K562 (cell line): Measurements from ENCODE around the gene PHYHD1. TPM values are rescaled to one million over a fixed set of nuclear protein-coding genes. Genes with fewer than 3 reads are reported as not detected.

ENCODE experiments used
- ATAC-seq: fragments of 200-7000 bp; cut with Tn5 transposase; 3 replicates; pipeline ENCODE4 v1.9.1; 2020; ENCODE audit warnings: moderate library complexity
- BruUV-seq: library from RNA; stranded (reverse); fragments of 400-500 nt; replicated peaks from 2 replicates; lab custom pipeline; 2021; lab: Mats Ljungman, UMichigan
- CTCF ChIA-PET: fragments of 300-600 bp; formaldehyde crosslinking; extraction: SDS; loops from one replicate; lab custom pipeline; 2021; ENCODE audit warnings: low intra/inter-chr PET ratio; lab: Yijun Ruan, JAX
- POLR2A ChIA-PET: fragments of 300-600, 350-650 bp; sonication (Branson Sonifier 250); formaldehyde crosslinking; extraction: SDS; loops from one replicate; lab custom pipeline; 2021; ENCODE audit warnings: antibody characterized with exemption, inconsistent platforms; lab: Yijun Ruan, JAX
- DNase-seq, 4 experiments: peaks; one replicate each; pipeline versions ENCODE4 v3.0.0 to v3.0.0-alpha.2; 2011 to 2018; ENCODE audit warnings: low spot score in 3 of 4, mixed read lengths in 3 of 4; ENCODE audit errors: extremely low read depth in 1 of 4
- FAIRE-seq: peaks from 2 replicates; lab custom pipeline; 2011; peaks lifted over from hg19 to GRCh38; lab: Jason Lieb, UNC
- H2AFZ ChIP-seq: 2 replicates; pipeline ENCODE4 v1.6.0; 2011; ENCODE audit warnings: low read depth, low read length, control low read depth, inconsistent platforms
- H3K27ac ChIP-seq: fragments of 200-600 bp; 3 replicates; pipeline ENCODE4 v1.8.0; 2011; ENCODE audit warnings: low read depth, mild to moderate bottlenecking, control low read depth, inconsistent platforms, low read length, moderate library complexity, mixed read lengths; ENCODE audit errors: extremely low read depth
- H3K27me3 ChIP-seq, 2 experiments: fragments of 300-600 bp in 1 of 2; 2 replicates in 1 of 2; 3 replicates in 1 of 2; pipeline versions ENCODE4 v1.6.0 to v1.8.0; 2011; ENCODE audit warnings: inconsistent platforms in 2 of 2, low read length in 2 of 2, mild to moderate bottlenecking in 1 of 2, mixed read lengths in 1 of 2, moderate library complexity in 1 of 2; ENCODE audit not compliant: control insufficient read depth in 2 of 2, insufficient read depth in 2 of 2
- H3K36me3 ChIP-seq: fragments of 300-600 bp; 3 replicates; pipeline ENCODE4 v1.8.0; 2011; ENCODE audit warnings: mild to moderate bottlenecking, low read length, inconsistent platforms; ENCODE audit not compliant: control insufficient read depth, insufficient read depth
- H3K4me1 ChIP-seq, 2 experiments: fragments of 200-600 bp in 1 of 2; replicated peaks in 1 of 2; 2 replicates in 1 of 2; 3 replicates in 1 of 2; pipeline versions ENCODE4 v1.5.1 to v1.8.0; 2011; ENCODE audit warnings: inconsistent platforms in 2 of 2, low read length in 2 of 2, mild to moderate bottlenecking in 1 of 2, mixed read lengths in 1 of 2, moderate library complexity in 1 of 2; ENCODE audit not compliant: control insufficient read depth in 2 of 2, insufficient read depth in 2 of 2
- H3K4me2 ChIP-seq: 2 replicates; pipeline ENCODE4 v1.6.1; 2011; ENCODE audit warnings: low read length, control low read depth, inconsistent platforms, mixed read lengths; ENCODE audit not compliant: insufficient read depth
- H3K4me3 ChIP-seq: fragments of 200-600 bp; sonication (generic), shearing (Covaris generic); 2 replicates; pipeline ENCODE4 v1.5.1; 2016; ENCODE audit warnings: control low read depth, inconsistent platforms
- H3K79me2 ChIP-seq: fragments of 200-600 bp; 3 replicates; pipeline ENCODE4 v1.8.0; 2011; ENCODE audit warnings: low read length, inconsistent platforms; ENCODE audit not compliant: control insufficient read depth, insufficient read depth
- H3K9ac ChIP-seq, 2 experiments: 2 replicates each; pipeline versions ENCODE4 v1.6.0 to v1.6.1; 2011; ENCODE audit warnings: low read depth in 2 of 2, low read length in 2 of 2, control low read depth in 1 of 2, inconsistent platforms in 1 of 2, mild to moderate bottlenecking in 1 of 2, mixed read lengths in 1 of 2; ENCODE audit not compliant: insufficient read depth in 1 of 2
- H3K9me1 ChIP-seq: one replicate; pipeline ENCODE4 v1.6.0; 2011; ENCODE audit warnings: inconsistent platforms, mild to moderate bottlenecking, low read length, moderate library complexity; ENCODE audit not compliant: control insufficient read depth, insufficient read depth
- H3K9me3 ChIP-seq: replicated peaks from 2 replicates; pipeline ENCODE4 v1.5.1; 2011; ENCODE audit warnings: low read depth, low read length, inconsistent platforms; ENCODE audit not compliant: control insufficient read depth, insufficient read depth
- H4K20me1 ChIP-seq: replicated peaks from 2 replicates; pipeline ENCODE4 v1.6.1; 2011; ENCODE audit warnings: low read length, inconsistent platforms, mixed read lengths; ENCODE audit not compliant: control insufficient read depth, insufficient read depth
- SAFB ChIP-seq: fragments of 200-400 bp; formaldehyde crosslinking; IDR thresholded peaks from 2 replicates; pipeline ENCODE4 v1.6.1; 2017; ENCODE audit warnings: low read depth, low read length, borderline replicate concordance
- TCF7 ChIP-seq: sonication (generic); IDR thresholded peaks from 2 replicates; pipeline ENCODE4 v1.6.1; 2016; ENCODE audit warnings: antibody characterized with exemption, borderline replicate concordance
- XRCC5 ChIP-seq: fragments of 200-400 bp; formaldehyde crosslinking; IDR thresholded peaks from 2 replicates; pipeline ENCODE4 v1.6.1; 2017; ENCODE audit warnings: low read depth, mild to moderate bottlenecking, low read length
- whole genome bisulfite sequencing: fragments of 100-300 bp; shearing (Covaris generic); methylation state at CpG from one replicate; pipeline ENCODE4 v1.1.6; 2016; ENCODE audit warnings: low coverage, mixed read lengths; ENCODE audit not compliant: insufficient coverage; ENCODE audit errors: missing lambda C conversion rate; 5-methylcytosine and 5-hydroxymethylcytosine counted together
- in situ Hi-C: fragments of 300-500 bp; cut with MboI; formaldehyde crosslinking; loops from 4 replicates; pipeline ENCODE4 v1.15.0; 2018; ENCODE audit warnings: inconsistent platforms, mixed read lengths
- intact Hi-C: fragments of 100-400 bp; cut with micrococcal nuclease; formaldehyde crosslinking; loops from 2 replicates; pipeline ENCODE4 v1.14.2; 2022
- polyA plus RNA-seq, 8 experiments: library from polyadenylated mRNA; depleted of rRNA in 4 of 8; stranded (reverse) in 5 of 8; unstranded in 3 of 8; fragments of >200 nt; fragmentation: Nextera tagmentation in 2 of 8; fragmentation: Illumina TruSeq in 1 of 8; extraction: Ambion mirVana in 2 of 8; extraction: Trizol in 1 of 8; gene quantifications; 2 replicates each; pipeline versions ENCODE4 v1.2.1 to v1.2.3, GENCODE V29; 2011 to 2014; ENCODE audit warnings: inconsistent platforms in 1 of 8, missing spikeins in 1 of 8
- total RNA-seq, 7 experiments: library from RNA; depleted of rRNA in 6 of 7; stranded (reverse); fragments of >200 nt in 6 of 7; fragmentation: Illumina TruSeq in 2 of 7; extraction: Trizol in 2 of 7; gene quantifications; 2 replicates each; pipeline versions ENCODE4 v1.2.1 to v1.2.3, GENCODE V29; 2011 to 2021; ENCODE audit warnings: low replicate concordance in 1 of 7

PHYHD1 gene
- total and polyA plus RNA-seq, 9 of the 15 experiments (the other 6 are each of a cell fraction or from before 2014, with no cell fraction given) = 0.36 to 1.3 (median 0.80) TPM

- intact Hi-C loops = no loop called here
- no peaks in the 10 kb centered on the region for H3K4me1 ChIP-seq
- H3K27me3 ChIP-seq = no peaks in the 10 kb centered on the region
- H4K20me1 ChIP-seq = no peaks in the 10 kb centered on the region
- ChIA-PET CTCF (no interaction called here), POLR2A (interaction anchor here (2.1 kb wide), 1 partner anchor 14 kb away, joined by 6 read pairs; no protein-coding TSS in a partner anchor)
- no peak for ATAC-seq
- FAIRE-seq = no peak
- H3K27ac ChIP-seq = no peak overlapping the region
- H3K79me2 ChIP-seq = no peaks in the 10 kb centered on the region
- no peaks in the 10 kb centered on the region for H3K9me1 ChIP-seq
- no peaks in the 10 kb centered on the region for H3K9me3 ChIP-seq
- 95% methylated on average over 5 of the region's 5 CpGs for WGBS
- in situ Hi-C loops = no loop called here
- no TSS peak for BruUV-seq
- no peak overlapping the region for H3K4me3 ChIP-seq
- TF ChIP-seq SAFB (no peak), XRCC5 (no peak), TCF7 (no peak)
- TF ChIP-seq, all 486 proteins: peak for 0
- DNase-seq = no peak
- no peak overlapping the region for H2AFZ ChIP-seq
- no peak overlapping the region for H3K4me2 ChIP-seq
- H3K36me3 ChIP-seq = peaks cover 86% of the 10 kb centered on the region
- H3K9ac ChIP-seq = no peak overlapping the region
These were observed 67.0 kb downstream of the PHYHD1 start for GRCh38 chr9:128987805-128988204.

Other genes starting within 250 kb of the PHYHD1 start
Only the 7 nearest of the 16 such genes appear.
- 91.0 and 99.6 TPM in 2 replicates for gene ENDOG, start 102.5 kb upstream of the PHYHD1 start, total RNA-seq (2014; rRNA removed)
- 6.3 and 8.8 TPM in 2 replicates for gene ENDOG, start 102.5 kb upstream of the PHYHD1 start, total RNA-seq (2014; rRNA removed; fragmentation: Illumina TruSeq; extraction: Trizol)
- gene ENDOG, start 102.5 kb upstream of the PHYHD1 start, total RNA-seq (2015; rRNA removed; fragmentation: Illumina TruSeq; extraction: Trizol) = 25.5 and 26.3 TPM in 2 replicates
- 83.2 and 84.9 TPM in 2 replicates for gene ENDOG, start 102.5 kb upstream of the PHYHD1 start, total RNA-seq (2021)
- gene ENDOG, start 102.5 kb upstream of the PHYHD1 start, polyA plus RNA-seq (2011; rRNA removed) = 30.0 and 42.1 TPM in 2 replicates
- gene ENDOG, start 102.5 kb upstream of the PHYHD1 start, polyA plus RNA-seq (2014; fragmentation: Illumina TruSeq; extraction: Trizol) = 8.7 and 16.3 TPM in 2 replicates
- gene ENDOG, start 102.5 kb upstream of the PHYHD1 start, polyA plus RNA-seq (2014; fragmentation: Nextera tagmentation; extraction: Ambion mirVana) = 1 to 10 TPM; 1.2 to 3.8 TPM
- 77.2 and 80.2 TPM in 2 replicates for gene ENDOG, start 102.5 kb upstream of the PHYHD1 start, polyA plus RNA-seq (2014; rRNA removed)
- 42.9 and 51.1 TPM in 2 replicates for gene SPOUT1, start 91.2 kb upstream of the PHYHD1 start, total RNA-seq (2014; rRNA removed)
- 12.1 and 20.6 TPM in 2 replicates for gene SPOUT1, start 91.2 kb upstream of the PHYHD1 start, total RNA-seq (2014; rRNA removed; fragmentation: Illumina TruSeq; extraction: Trizol)
- gene SPOUT1, start 91.2 kb upstream of the PHYHD1 start, total RNA-seq (2015; rRNA removed; fragmentation: Illumina TruSeq; extraction: Trizol) = 29.5 and 33.6 TPM in 2 replicates
- gene SPOUT1, start 91.2 kb upstream of the PHYHD1 start, total RNA-seq (2021) = 121 and 133 TPM in 2 replicates
- 50.5 and 79.2 TPM in 2 replicates for gene SPOUT1, start 91.2 kb upstream of the PHYHD1 start, polyA plus RNA-seq (2011; rRNA removed)
- 37.4 and 49.5 TPM in 2 replicates for gene SPOUT1, start 91.2 kb upstream of the PHYHD1 start, polyA plus RNA-seq (2014; fragmentation: Illumina TruSeq; extraction: Trizol)
- 10 to 100 TPM; 10.6 to 13.2 TPM for gene SPOUT1, start 91.2 kb upstream of the PHYHD1 start, polyA plus RNA-seq (2014; fragmentation: Nextera tagmentation; extraction: Ambion mirVana)
- gene SPOUT1, start 91.2 kb upstream of the PHYHD1 start, polyA plus RNA-seq (2014; rRNA removed) = 45.2 and 71.9 TPM in 2 replicates
- gene KYAT1, start 39.0 kb upstream of the PHYHD1 start, total RNA-seq (2014; rRNA removed) = 11.1 and 16.0 TPM in 2 replicates
- gene KYAT1, start 39.0 kb upstream of the PHYHD1 start, total RNA-seq (2014; rRNA removed; fragmentation: Illumina TruSeq; extraction: Trizol) = 6.5 and 8.8 TPM in 2 replicates
- gene KYAT1, start 39.0 kb upstream of the PHYHD1 start, total RNA-seq (2015; rRNA removed; fragmentation: Illumina TruSeq; extraction: Trizol) = 8.5 and 9.2 TPM in 2 replicates
- gene KYAT1, start 39.0 kb upstream of the PHYHD1 start, total RNA-seq (2021) = 11.7 and 14.7 TPM in 2 replicates
- 16.1 and 20.2 TPM in 2 replicates for gene KYAT1, start 39.0 kb upstream of the PHYHD1 start, polyA plus RNA-seq (2011; rRNA removed)
- 13.4 and 14.8 TPM in 2 replicates for gene KYAT1, start 39.0 kb upstream of the PHYHD1 start, polyA plus RNA-seq (2014; fragmentation: Illumina TruSeq; extraction: Trizol)
- gene KYAT1, start 39.0 kb upstream of the PHYHD1 start, polyA plus RNA-seq (2014; fragmentation: Nextera tagmentation; extraction: Ambion mirVana) = 10 to 100 TPM in 1 of 2 experiments, 1 to 10 TPM in 1; 6.4 to 11.0 TPM
- 16.8 and 21.8 TPM in 2 replicates for gene KYAT1, start 39.0 kb upstream of the PHYHD1 start, polyA plus RNA-seq (2014; rRNA removed)
- 15.3 and 17.2 TPM in 2 replicates for gene LRRC8A, start 38.8 kb upstream of the PHYHD1 start, total RNA-seq (2014; rRNA removed)
- gene LRRC8A, start 38.8 kb upstream of the PHYHD1 start, total RNA-seq (2014; rRNA removed; fragmentation: Illumina TruSeq; extraction: Trizol) = 5.5 and 6.4 TPM in 2 replicates
- 8.4 TPM in 2 replicates for gene LRRC8A, start 38.8 kb upstream of the PHYHD1 start, total RNA-seq (2015; rRNA removed; fragmentation: Illumina TruSeq; extraction: Trizol)
- gene LRRC8A, start 38.8 kb upstream of the PHYHD1 start, total RNA-seq (2021) = 23.5 and 24.7 TPM in 2 replicates
- 8.9 and 11.5 TPM in 2 replicates for gene LRRC8A, start 38.8 kb upstream of the PHYHD1 start, polyA plus RNA-seq (2011; rRNA removed)
- gene LRRC8A, start 38.8 kb upstream of the PHYHD1 start, polyA plus RNA-seq (2014; fragmentation: Illumina TruSeq; extraction: Trizol) = 14.0 and 19.8 TPM in 2 replicates
- gene LRRC8A, start 38.8 kb upstream of the PHYHD1 start, polyA plus RNA-seq (2014; fragmentation: Nextera tagmentation; extraction: Ambion mirVana) = 1 to 10 TPM; 2.9 to 3.5 TPM
- 13.4 and 15.4 TPM in 2 replicates for gene LRRC8A, start 38.8 kb upstream of the PHYHD1 start, polyA plus RNA-seq (2014; rRNA removed)
- gene DOLK, start 26.6 kb downstream of the PHYHD1 start, total RNA-seq (2014; rRNA removed) = 11.7 and 18.4 TPM in 2 replicates
- 7.5 and 8.4 TPM in 2 replicates for gene DOLK, start 26.6 kb downstream of the PHYHD1 start, total RNA-seq (2014; rRNA removed; fragmentation: Illumina TruSeq; extraction: Trizol)
- 13.7 and 14.0 TPM in 2 replicates for gene DOLK, start 26.6 kb downstream of the PHYHD1 start, total RNA-seq (2015; rRNA removed; fragmentation: Illumina TruSeq; extraction: Trizol)
- 14.2 and 14.7 TPM in 2 replicates for gene DOLK, start 26.6 kb downstream of the PHYHD1 start, total RNA-seq (2021)
- 10.8 and 13.0 TPM in 2 replicates for gene DOLK, start 26.6 kb downstream of the PHYHD1 start, polyA plus RNA-seq (2011; rRNA removed)
- gene DOLK, start 26.6 kb downstream of the PHYHD1 start, polyA plus RNA-seq (2014; fragmentation: Illumina TruSeq; extraction: Trizol) = 14.0 and 15.0 TPM in 2 replicates
- 1 to 10 TPM; 2.6 to 3.7 TPM for gene DOLK, start 26.6 kb downstream of the PHYHD1 start, polyA plus RNA-seq (2014; fragmentation: Nextera tagmentation; extraction: Ambion mirVana)
- gene DOLK, start 26.6 kb downstream of the PHYHD1 start, polyA plus RNA-seq (2014; rRNA removed) = 10.6 and 11.1 TPM in 2 replicates
- 64.3 and 92.3 TPM in 2 replicates for gene NUP188, start 26.7 kb downstream of the PHYHD1 start, total RNA-seq (2014; rRNA removed)
- gene NUP188, start 26.7 kb downstream of the PHYHD1 start, total RNA-seq (2014; rRNA removed; fragmentation: Illumina TruSeq; extraction: Trizol) = 66.6 and 84.5 TPM in 2 replicates
- 69.9 and 70.6 TPM in 2 replicates for gene NUP188, start 26.7 kb downstream of the PHYHD1 start, total RNA-seq (2015; rRNA removed; fragmentation: Illumina TruSeq; extraction: Trizol)
- 123 and 135 TPM in 2 replicates for gene NUP188, start 26.7 kb downstream of the PHYHD1 start, total RNA-seq (2021)
- gene NUP188, start 26.7 kb downstream of the PHYHD1 start, polyA plus RNA-seq (2011; rRNA removed) = 71.2 and 106 TPM in 2 replicates
- 107 and 110 TPM in 2 replicates for gene NUP188, start 26.7 kb downstream of the PHYHD1 start, polyA plus RNA-seq (2014; fragmentation: Illumina TruSeq; extraction: Trizol)
- gene NUP188, start 26.7 kb downstream of the PHYHD1 start, polyA plus RNA-seq (2014; fragmentation: Nextera tagmentation; extraction: Ambion mirVana) = 10 to 100 TPM; 11.7 to 17.9 TPM
- 64.7 and 70.6 TPM in 2 replicates for gene NUP188, start 26.7 kb downstream of the PHYHD1 start, polyA plus RNA-seq (2014; rRNA removed)
- 58.8 and 72.7 TPM in 2 replicates for gene SH3GLB2, start 107.3 kb downstream of the PHYHD1 start, total RNA-seq (2014; rRNA removed)
- 17.3 and 23.0 TPM in 2 replicates for gene SH3GLB2, start 107.3 kb downstream of the PHYHD1 start, total RNA-seq (2014; rRNA removed; fragmentation: Illumina TruSeq; extraction: Trizol)
- 35.2 and 35.9 TPM in 2 replicates for gene SH3GLB2, start 107.3 kb downstream of the PHYHD1 start, total RNA-seq (2015; rRNA removed; fragmentation: Illumina TruSeq; extraction: Trizol)
- gene SH3GLB2, start 107.3 kb downstream of the PHYHD1 start, total RNA-seq (2021) = 88.4 and 90.2 TPM in 2 replicates
- 60.6 and 64.2 TPM in 2 replicates for gene SH3GLB2, start 107.3 kb downstream of the PHYHD1 start, polyA plus RNA-seq (2011; rRNA removed)
- 63.3 and 68.6 TPM in 2 replicates for gene SH3GLB2, start 107.3 kb downstream of the PHYHD1 start, polyA plus RNA-seq (2014; fragmentation: Illumina TruSeq; extraction: Trizol)
- under 1 TPM; 0.20 to 0.98 TPM for gene SH3GLB2, start 107.3 kb downstream of the PHYHD1 start, polyA plus RNA-seq (2014; fragmentation: Nextera tagmentation; extraction: Ambion mirVana)
- gene SH3GLB2, start 107.3 kb downstream of the PHYHD1 start, polyA plus RNA-seq (2014; rRNA removed) = 118 and 124 TPM in 2 replicates